ENCODE data around the gene KRT36.

DNA sequence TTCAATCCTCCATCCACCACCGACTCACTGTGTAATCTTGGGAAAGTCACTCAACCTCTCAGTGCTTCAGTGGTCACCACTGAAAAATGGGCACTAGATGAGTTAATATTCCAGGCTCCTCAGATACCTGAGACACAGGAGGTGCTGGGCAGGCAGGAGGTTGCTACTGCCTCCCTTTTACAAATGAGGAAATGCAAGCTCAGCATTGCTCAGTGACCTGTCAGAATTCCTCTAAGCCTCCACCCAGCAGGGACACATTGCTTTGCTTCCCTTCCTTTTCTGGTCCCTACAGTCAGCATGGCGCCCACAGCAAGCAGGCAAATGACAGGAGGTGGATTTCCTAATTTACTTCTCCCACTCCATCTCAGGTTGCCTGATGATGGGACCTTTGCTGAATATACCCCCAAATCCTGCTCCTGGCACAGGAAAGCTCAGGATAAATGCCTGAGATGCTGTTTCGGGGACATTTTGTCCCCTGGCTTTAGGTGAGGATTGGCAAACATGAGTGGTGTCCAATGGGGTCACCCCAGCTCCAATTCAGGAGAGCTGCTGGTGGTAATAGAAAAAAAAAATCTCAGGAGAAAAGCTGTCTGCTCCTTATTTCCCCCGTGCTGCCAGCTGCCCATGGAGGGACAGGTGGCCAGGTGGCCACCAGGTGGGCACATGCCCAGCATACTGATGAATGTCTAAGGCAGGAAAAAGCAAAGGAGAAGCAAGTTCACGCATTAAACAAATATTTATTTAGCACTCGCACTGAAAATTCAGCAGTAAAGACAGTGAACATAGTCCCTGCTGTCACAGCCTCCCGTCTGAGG lies 20.7 kb upstream of the KRT36 start:
- TF ChIP-seq, protein P1, sequence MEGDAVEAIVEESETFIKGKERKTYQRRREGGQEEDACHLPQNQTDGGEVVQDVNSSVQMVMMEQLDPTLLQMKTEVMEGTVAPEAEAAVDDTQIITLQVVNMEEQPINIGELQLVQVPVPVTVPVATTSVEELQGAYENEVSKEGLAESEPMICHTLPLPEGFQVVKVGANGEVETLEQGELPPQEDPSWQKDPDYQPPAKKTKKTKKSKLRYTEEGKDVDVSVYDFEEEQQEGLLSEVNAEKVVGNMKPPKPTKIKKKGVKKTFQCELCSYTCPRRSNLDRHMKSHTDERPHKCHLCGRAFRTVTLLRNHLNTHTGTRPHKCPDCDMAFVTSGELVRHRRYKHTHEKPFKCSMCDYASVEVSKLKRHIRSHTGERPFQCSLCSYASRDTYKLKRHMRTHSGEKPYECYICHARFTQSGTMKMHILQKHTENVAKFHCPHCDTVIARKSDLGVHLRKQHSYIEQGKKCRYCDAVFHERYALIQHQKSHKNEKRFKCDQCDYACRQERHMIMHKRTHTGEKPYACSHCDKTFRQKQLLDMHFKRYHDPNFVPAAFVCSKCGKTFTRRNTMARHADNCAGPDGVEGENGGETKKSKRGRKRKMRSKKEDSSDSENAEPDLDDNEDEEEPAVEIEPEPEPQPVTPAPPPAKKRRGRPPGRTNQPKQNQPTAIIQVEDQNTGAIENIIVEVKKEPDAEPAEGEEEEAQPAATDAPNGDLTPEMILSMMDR (IDR thresholded peaks at IDR 0.05), result no peak
- TF ChIP-seq EZH2 (IDR thresholded peaks at IDR 0.05; ENCODE audit: borderline replicate concordance, insufficient read depth, low read depth, low read length, poor library complexity, severe bottlenecking), result no peak
